IMR-90 (cell line): ENCODE data around the gene SLBP. TPM values are rescaled to one million over a fixed set of nuclear protein-coding genes. Genes with fewer than 3 reads are reported as not detected.

ENCODE experiments used
- ATAC-seq: fragments of 200-7000 bp; cut with Tn5 transposase; 2 replicates; pipeline ENCODE4 v1.9.1; 2020; ENCODE audit warnings: low read depth, mild to moderate bottlenecking, moderate library complexity
- BruUV-seq: library from RNA; stranded (reverse); fragments of 400-500 nt; replicated peaks from 2 replicates; lab custom pipeline; 2021; lab: Mats Ljungman, UMichigan
- CTCF ChIA-PET: fragments of 300-600 bp; formaldehyde crosslinking; extraction: SDS; loops from one replicate; lab custom pipeline; 2021; ENCODE audit warnings: antibody characterized with exemption; lab: Yijun Ruan, JAX
- POLR2A ChIA-PET: fragments of 300-600 bp; sonication (Branson Sonifier 250); formaldehyde crosslinking; loops from one replicate; lab custom pipeline; 2022; ENCODE audit warnings: antibody characterized with exemption; ENCODE audit not compliant: unreplicated experiment; lab: Charles Lee
- DNase-seq: peaks from one replicate; pipeline ENCODE4 v3.0.0; 2013
- H2AFZ ChIP-seq: replicated peaks from 2 replicates; pipeline ENCODE3; 2013; ENCODE audit warnings: low read length, mild to moderate bottlenecking; ENCODE audit not compliant: poor library complexity
- H2AK5ac ChIP-seq: 2 replicates; pipeline ENCODE4 v1.6.1; 2013; ENCODE audit warnings: low read depth, low read length, inconsistent platforms
- H2AK9ac ChIP-seq: replicated peaks from 2 replicates; pipeline ENCODE3; 2013; ENCODE audit warnings: mild to moderate bottlenecking, low read depth, low read length, moderate library complexity; ENCODE audit not compliant: poor library complexity
- H2BK120ac ChIP-seq: 2 replicates; pipeline ENCODE4 v1.6.1; 2013; ENCODE audit warnings: low read depth, low read length, inconsistent platforms
- H2BK15ac ChIP-seq: 3 replicates; pipeline ENCODE4 v1.6.1; 2013; ENCODE audit warnings: low read depth, low read length, inconsistent platforms
- H2BK20ac ChIP-seq: 2 replicates; pipeline ENCODE4 v1.6.1; 2013; ENCODE audit warnings: low read depth, mild to moderate bottlenecking, inconsistent platforms, low read length, moderate library complexity
- H2BK5ac ChIP-seq: 2 replicates; pipeline ENCODE4 v1.6.1; 2013; ENCODE audit warnings: mild to moderate bottlenecking, low read depth, low read length, inconsistent platforms; ENCODE audit not compliant: poor library complexity, severe bottlenecking
- H3K14ac ChIP-seq: replicated peaks from 2 replicates; pipeline ENCODE4 v1.6.1; 2013; ENCODE audit warnings: low read depth, low read length, inconsistent platforms
- H3K18ac ChIP-seq: 2 replicates; pipeline ENCODE4 v1.6.1; 2013; ENCODE audit warnings: low read depth, low read length, control low read depth
- H3K23ac ChIP-seq: 2 replicates; pipeline ENCODE4 v1.6.1; 2013; ENCODE audit warnings: low read depth, low read length, inconsistent platforms
- H3K27ac ChIP-seq: 2 replicates; pipeline ENCODE4 v1.5.1; 2013; ENCODE audit warnings: mild to moderate bottlenecking, control low read depth, low read length; ENCODE audit not compliant: insufficient read depth
- H3K27me3 ChIP-seq: 2 replicates; pipeline ENCODE4 v1.6.1; 2013; ENCODE audit warnings: low read length; ENCODE audit not compliant: control insufficient read depth, insufficient read depth
- H3K36me3 ChIP-seq: 2 replicates; pipeline ENCODE4 v1.6.1; 2013; ENCODE audit warnings: low read length, mixed read lengths; ENCODE audit not compliant: control insufficient read depth, insufficient read depth
- H3K4ac ChIP-seq: 2 replicates; pipeline ENCODE4 v1.6.1; 2013; ENCODE audit warnings: low read depth, low read length, inconsistent platforms
- H3K4me1 ChIP-seq: 2 replicates; pipeline ENCODE4 v1.6.1; 2013; ENCODE audit warnings: low read length, mixed read lengths; ENCODE audit not compliant: control insufficient read depth, insufficient read depth
- H3K4me2 ChIP-seq: 2 replicates; pipeline ENCODE4 v1.6.1; 2013; ENCODE audit warnings: low read depth, mild to moderate bottlenecking, control low read depth, low read length, moderate library complexity
- H3K4me3 ChIP-seq: 2 replicates; pipeline ENCODE4 v1.5.1; 2013; ENCODE audit warnings: low read depth, mild to moderate bottlenecking, control low read depth, low read length, moderate library complexity; ENCODE audit not compliant: insufficient read depth
- H3K56ac ChIP-seq: 2 replicates; pipeline ENCODE4 v1.6.1; 2013; ENCODE audit warnings: low read length, inconsistent platforms; ENCODE audit not compliant: insufficient read depth; ENCODE audit errors: extremely low read depth
- H3K79me1 ChIP-seq, 2 experiments: 2 replicates each; pipeline ENCODE4 v1.6.1; 2013; ENCODE audit warnings: low read length in 2 of 2, inconsistent platforms in 1 of 2, low read depth in 1 of 2
- H3K9ac ChIP-seq: 2 replicates; pipeline ENCODE4 v1.6.1; 2013; ENCODE audit warnings: low read depth, low read length, control low read depth
- H3K9me1 ChIP-seq: 2 replicates; pipeline ENCODE4 v1.6.1; 2013; ENCODE audit warnings: low read length, inconsistent platforms; ENCODE audit not compliant: insufficient read depth
- H3K9me3 ChIP-seq: 2 replicates; pipeline ENCODE4 v1.6.1; 2013; ENCODE audit warnings: low read length; ENCODE audit not compliant: control insufficient read depth, insufficient read depth
- H4K20me1 ChIP-seq: 2 replicates; pipeline ENCODE4 v1.6.1; 2013; ENCODE audit warnings: low read length, inconsistent platforms; ENCODE audit not compliant: insufficient read depth
- H4K5ac ChIP-seq: 2 replicates; pipeline ENCODE4 v1.6.1; 2013; ENCODE audit warnings: mild to moderate bottlenecking, low read depth, low read length, control low read depth
- H4K8ac ChIP-seq, 2 experiments: 2 replicates each; pipeline ENCODE4 v1.6.1; 2013; ENCODE audit warnings: low read depth in 2 of 2, low read length in 2 of 2, control low read depth in 1 of 2, inconsistent platforms in 1 of 2
- H4K91ac ChIP-seq: 2 replicates; pipeline ENCODE4 v1.6.1; 2013; ENCODE audit warnings: low read depth, low read length, inconsistent platforms; ENCODE audit not compliant: insufficient read depth
- NFE2L2 ChIP-seq: fragments of 150-350 bp; IDR thresholded peaks from 2 replicates; pipeline ENCODE4 v1.6.1; 2016; ENCODE audit warnings: low read depth, mild to moderate bottlenecking, low read length
- WGBS, 2 experiments: methylation state at CpG; one replicate each; pipeline versions ENCODE4 v1.1.5 to v1.1.7; 2013; ENCODE audit warnings: missing lambda C conversion rate in 2 of 2; ENCODE audit not compliant: insufficient read length in 1 of 2; ENCODE audit errors: extremely low coverage in 2 of 2; 5-methylcytosine and 5-hydroxymethylcytosine counted together
- dilution Hi-C: fragments of 300-500 bp; cut with HindIII; formaldehyde crosslinking; loops from one replicate; pipeline ENCODE4 v1.14.3; 2018; ENCODE audit warnings: low sequenced_read_pairs; ENCODE audit not compliant: unreplicated experiment
- in situ Hi-C: fragments of 300-500 bp; cut with MboI; formaldehyde crosslinking; loops from 3 replicates; pipeline ENCODE4 v1.14.3; 2019; ENCODE audit warnings: low sequenced_read_pairs, inconsistent platforms, mixed read lengths
- intact Hi-C: fragments of 100-400 bp; cut with micrococcal nuclease; formaldehyde crosslinking; loops from 2 replicates; pipeline ENCODE4 v1.10.0; 2022
- polyA plus RNA-seq, 3 experiments: library from polyadenylated mRNA; depleted of rRNA; stranded (reverse); fragments of >200 nt; gene quantifications; 2 replicates each; pipeline ENCODE4 v1.2.3, GENCODE V29; 2012; ENCODE audit warnings: low replicate concordance in 1 of 3
- total RNA-seq: library from RNA; depleted of rRNA; stranded (reverse); fragments of >200 nt; gene quantifications from 2 replicates; pipeline ENCODE4 v1.2.3, GENCODE V29; 2012
- TF ChIP-seq, protein P1 (sequence below): conservative IDR thresholded peaks from 2 replicates; pipeline ENCODE4 v1.5.1; 2012; ENCODE audit warnings: mild to moderate bottlenecking, low read depth, low read length, improper control_type of control experiment

The SLBP gene
- total and polyA plus RNA-seq, 2 of the 4 experiments (the other 2 are of a cell fraction) = 64.9 to 66.1 TPM

DNA sequence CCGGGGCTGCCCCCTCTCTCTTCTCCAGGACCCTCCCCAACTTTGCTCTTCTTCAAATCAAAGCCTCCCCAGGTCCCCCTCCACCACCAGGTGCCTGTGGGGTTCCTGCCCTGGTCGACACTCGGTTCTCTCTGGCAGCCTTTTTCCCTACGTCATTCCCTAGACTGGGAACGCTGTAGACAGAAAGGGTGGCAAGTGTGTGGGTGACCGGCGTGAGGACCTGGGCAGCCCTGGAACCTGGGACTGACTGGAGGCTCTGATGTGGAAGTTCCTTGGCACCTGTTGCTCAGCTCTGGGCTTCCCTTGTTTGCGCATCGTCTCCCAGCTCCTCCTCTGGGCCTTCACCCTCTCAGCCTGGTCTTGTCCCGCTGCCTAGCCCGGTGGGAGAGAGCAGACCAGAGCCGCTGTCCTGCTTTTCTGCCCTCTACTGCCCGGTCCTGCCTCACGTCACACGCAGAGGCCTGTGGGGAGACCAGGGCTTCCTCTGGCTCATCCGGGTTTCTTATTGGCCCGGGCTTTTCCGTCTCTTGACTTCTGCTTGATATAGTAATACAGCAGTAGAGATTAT is 10.5 kb upstream of the SLBP start:
- Histone ChIP-seq H3K36me3 (peaks cover 13% of the 10 kb centered on the region), H3K14ac (no peak overlapping the region), H4K91ac (no peak overlapping the region), H3K79me1 (peaks cover 38 to 75% of the 10 kb centered on the region in 2 experiments), H2BK5ac (no peak overlapping the region), H2AK9ac (peak overlapping the region; percentile 96), H3K4me2 (peak overlapping the region; percentile 68), H3K9me1 (peaks cover 3% of the 10 kb centered on the region; the same call in 1 of the 2 replicates), H2BK120ac (no peak overlapping the region), H3K18ac (no peak overlapping the region), H4K8ac (no peak overlapping the region), H3K9me3 (no peaks in the 10 kb centered on the region), H3K23ac (peak overlapping the region; percentile 70), H3K9ac (peak overlapping the region; percentile 45; the same call in 1 of the 2 replicates), H3K56ac (no peak overlapping the region), H2AK5ac (no peak overlapping the region), H3K4ac (peak overlapping the region; percentile 46; the same call in 1 of the 2 replicates), H2BK15ac (no peak overlapping the region), H3K27me3 (no peaks in the 10 kb centered on the region), H4K5ac (no peak overlapping the region), H2BK20ac (no peak overlapping the region), H3K4me1 (peaks cover 20% of the 10 kb centered on the region), H4K20me1 (peaks cover 13% of the 10 kb centered on the region; the same call in 1 of the 2 replicates), H3K4me3 (peak overlapping the region; percentile 59; the same call in 1 of the 2 replicates), H2AFZ (peak overlapping the region; percentile 73), H3K27ac (no peak overlapping the region; the same call in 1 of the 2 replicates)
- no peak for ATAC-seq
- no peak for DNase-seq
- dilution Hi-C loops (no loop called here), in situ Hi-C loops (no loop called here), intact Hi-C loops (loop anchor here (10.0 kb wide), 1 partner anchor 358 kb away; no protein-coding TSS in a partner anchor)
- WGBS, 2 experiments = 67% methylated on average over 1 of the region's 18 CpGs; no CpG with 5 or more reads in 1 of the 2 experiments
- POLR2A ChIA-PET = no interaction called here
- CTCF ChIA-PET = no interaction called here
- TF ChIP-seq, protein P1, sequence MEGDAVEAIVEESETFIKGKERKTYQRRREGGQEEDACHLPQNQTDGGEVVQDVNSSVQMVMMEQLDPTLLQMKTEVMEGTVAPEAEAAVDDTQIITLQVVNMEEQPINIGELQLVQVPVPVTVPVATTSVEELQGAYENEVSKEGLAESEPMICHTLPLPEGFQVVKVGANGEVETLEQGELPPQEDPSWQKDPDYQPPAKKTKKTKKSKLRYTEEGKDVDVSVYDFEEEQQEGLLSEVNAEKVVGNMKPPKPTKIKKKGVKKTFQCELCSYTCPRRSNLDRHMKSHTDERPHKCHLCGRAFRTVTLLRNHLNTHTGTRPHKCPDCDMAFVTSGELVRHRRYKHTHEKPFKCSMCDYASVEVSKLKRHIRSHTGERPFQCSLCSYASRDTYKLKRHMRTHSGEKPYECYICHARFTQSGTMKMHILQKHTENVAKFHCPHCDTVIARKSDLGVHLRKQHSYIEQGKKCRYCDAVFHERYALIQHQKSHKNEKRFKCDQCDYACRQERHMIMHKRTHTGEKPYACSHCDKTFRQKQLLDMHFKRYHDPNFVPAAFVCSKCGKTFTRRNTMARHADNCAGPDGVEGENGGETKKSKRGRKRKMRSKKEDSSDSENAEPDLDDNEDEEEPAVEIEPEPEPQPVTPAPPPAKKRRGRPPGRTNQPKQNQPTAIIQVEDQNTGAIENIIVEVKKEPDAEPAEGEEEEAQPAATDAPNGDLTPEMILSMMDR = 0 out of 2 replicates have a peak, but pooled peaks have one; percentile 2
- no peak for TF ChIP-seq NFE2L2
- BruUV-seq = no TSS peak
